Gastroesophageal sphincter (tissue), 4 donors: Measurements from ENCODE around the gene SFMBT2. TPM values are rescaled to one million over a fixed set of nuclear protein-coding genes. Genes with fewer than 3 reads are reported as not detected.
A peak's percentile ranks its signal among the peaks of the same experiment; 100 is the strongest.
"Not testable (repeated sequence)": the region's sequence is repeated elsewhere in the genome, so short reads cannot be mapped to it uniquely, and the experiment has no call there.

Source experiments
- ATAC-seq: fragments of 150-250 bp; one replicate; pipeline ENCODE4 v1.9.1; 2016; ENCODE audit warnings: mild to moderate bottlenecking, moderate library complexity
- H3K27ac ChIP-seq, 4 donors: fragments of 200-600 bp; sonication (generic) in 3 of 4; 1 replicate in 3 of 4; 2 replicates in 1 of 4; pipeline ENCODE4 v1.5.1; 2016 to 2019
- H3K27me3 ChIP-seq: fragments of 200-600 bp; sonication (generic); one replicate; pipeline ENCODE4 v1.5.1; 2019
- H3K36me3 ChIP-seq, 2 donors: fragments of 200-600 bp; sonication (generic); one replicate each; pipeline ENCODE4 v1.5.1; 2019; ENCODE audit warnings: control low read depth in 1 of 2
- H3K4me1 ChIP-seq, 3 donors: fragments of 200-600 bp; sonication (generic); 1 replicate in 2 of 3; 2 replicates in 1 of 3; pipeline ENCODE4 v1.5.1; 2016 to 2019; ENCODE audit warnings: control low read depth in 2 of 3
- H3K4me3 ChIP-seq, 2 donors: fragments of 200-600 bp; sonication (generic); one replicate each; pipeline ENCODE4 v1.5.1; 2019; ENCODE audit warnings: mild to moderate bottlenecking in 1 of 2, moderate library complexity in 1 of 2
- H3K9me3 ChIP-seq, 3 donors: fragments of 200-600 bp; sonication (generic); one replicate each; pipeline ENCODE4 v1.5.1; 2017 to 2019; ENCODE audit warnings: control low read depth in 2 of 3
- EP300 ChIP-seq: sonication (generic); formaldehyde crosslinking; IDR thresholded peaks from one replicate; pipeline ENCODE4 v1.6.1; 2017; ENCODE audit warnings: antibody characterized with exemption, mild to moderate bottlenecking
- POLR2A ChIP-seq, 2 donors: fragments of 450-650 bp; IDR thresholded peaks; one replicate each; pipeline ENCODE4 v1.6.1; 2017; ENCODE audit warnings: antibody characterized with exemption in 2 of 2, mild to moderate bottlenecking in 2 of 2, moderate library complexity in 1 of 2
- POLR2AphosphoS5 ChIP-seq: sonication (generic); formaldehyde crosslinking; IDR thresholded peaks from one replicate; pipeline ENCODE4 v1.6.1; 2017; ENCODE audit warnings: antibody characterized with exemption
- WGBS, 2 donors: methylation state at CpG; one replicate each; pipeline ENCODE4 v1.1.5; 2018; ENCODE audit warnings: low coverage in 1 of 2; 5-methylcytosine and 5-hydroxymethylcytosine counted together
- total RNA-seq, 4 donors: library from RNA; depleted of rRNA; stranded (reverse); fragments of >200 nt; gene quantifications; one replicate each; pipeline ENCODE4 v1.1.0, GENCODE V29; 2016
- TF ChIP-seq, protein P1 (sequence below), 4 experiments: fragments of 200-600 bp in 2 of 4; fragments of 450-650 bp in 2 of 4; sonication (generic) in 1 of 4; IDR thresholded peaks; one replicate each; pipeline ENCODE4 v1.5.1; 2017 to 2019; ENCODE audit warnings: antibody characterized with exemption in 4 of 4, mild to moderate bottlenecking in 2 of 4, moderate library complexity in 2 of 4

SFMBT2 gene
- total RNA-seq, 4 donors from 2014 or later: 6.9 to 14.3 (median 11.4) TPM

DNA sequence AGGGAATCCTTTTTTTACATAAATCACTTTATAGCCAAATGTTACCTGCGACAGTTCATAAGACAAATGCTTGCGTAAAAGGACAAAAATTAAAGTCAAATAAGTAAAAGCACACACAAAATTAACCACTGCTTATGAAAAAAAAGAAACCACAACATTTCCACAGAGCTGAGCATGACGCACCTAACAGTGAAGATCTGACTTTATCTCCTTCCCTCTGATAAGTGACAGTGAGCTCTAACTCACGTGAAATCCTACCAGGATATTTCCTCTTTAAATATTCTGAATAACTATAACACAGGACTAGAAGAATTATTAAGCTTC lies 225.5 kb downstream of the SFMBT2 start:
- Histone ChIP-seq H3K4me1 (no peaks in the 10 kb centered on the region), H3K36me3 (peaks cover 0 to 30% of the 10 kb centered on the region in 2 donors), H3K27me3 (no peaks in the 10 kb centered on the region), H3K27ac (no peak overlapping the region), H3K9me3 (no peaks in the 10 kb centered on the region), H3K4me3 (no peak overlapping the region)
- 86 to 90% methylated on average over 4 of the region's 4 CpGs for WGBS, 2 donors
- ATAC-seq: no peak
- TF ChIP-seq, protein P1, sequence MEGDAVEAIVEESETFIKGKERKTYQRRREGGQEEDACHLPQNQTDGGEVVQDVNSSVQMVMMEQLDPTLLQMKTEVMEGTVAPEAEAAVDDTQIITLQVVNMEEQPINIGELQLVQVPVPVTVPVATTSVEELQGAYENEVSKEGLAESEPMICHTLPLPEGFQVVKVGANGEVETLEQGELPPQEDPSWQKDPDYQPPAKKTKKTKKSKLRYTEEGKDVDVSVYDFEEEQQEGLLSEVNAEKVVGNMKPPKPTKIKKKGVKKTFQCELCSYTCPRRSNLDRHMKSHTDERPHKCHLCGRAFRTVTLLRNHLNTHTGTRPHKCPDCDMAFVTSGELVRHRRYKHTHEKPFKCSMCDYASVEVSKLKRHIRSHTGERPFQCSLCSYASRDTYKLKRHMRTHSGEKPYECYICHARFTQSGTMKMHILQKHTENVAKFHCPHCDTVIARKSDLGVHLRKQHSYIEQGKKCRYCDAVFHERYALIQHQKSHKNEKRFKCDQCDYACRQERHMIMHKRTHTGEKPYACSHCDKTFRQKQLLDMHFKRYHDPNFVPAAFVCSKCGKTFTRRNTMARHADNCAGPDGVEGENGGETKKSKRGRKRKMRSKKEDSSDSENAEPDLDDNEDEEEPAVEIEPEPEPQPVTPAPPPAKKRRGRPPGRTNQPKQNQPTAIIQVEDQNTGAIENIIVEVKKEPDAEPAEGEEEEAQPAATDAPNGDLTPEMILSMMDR (IDR thresholded peaks at IDR 0.05): no peak
- TF ChIP-seq POLR2A (IDR thresholded peaks at IDR 0.05): no peak
- no peak for TF ChIP-seq EP300
- no peak for TF ChIP-seq POLR2AphosphoS5

DNA sequence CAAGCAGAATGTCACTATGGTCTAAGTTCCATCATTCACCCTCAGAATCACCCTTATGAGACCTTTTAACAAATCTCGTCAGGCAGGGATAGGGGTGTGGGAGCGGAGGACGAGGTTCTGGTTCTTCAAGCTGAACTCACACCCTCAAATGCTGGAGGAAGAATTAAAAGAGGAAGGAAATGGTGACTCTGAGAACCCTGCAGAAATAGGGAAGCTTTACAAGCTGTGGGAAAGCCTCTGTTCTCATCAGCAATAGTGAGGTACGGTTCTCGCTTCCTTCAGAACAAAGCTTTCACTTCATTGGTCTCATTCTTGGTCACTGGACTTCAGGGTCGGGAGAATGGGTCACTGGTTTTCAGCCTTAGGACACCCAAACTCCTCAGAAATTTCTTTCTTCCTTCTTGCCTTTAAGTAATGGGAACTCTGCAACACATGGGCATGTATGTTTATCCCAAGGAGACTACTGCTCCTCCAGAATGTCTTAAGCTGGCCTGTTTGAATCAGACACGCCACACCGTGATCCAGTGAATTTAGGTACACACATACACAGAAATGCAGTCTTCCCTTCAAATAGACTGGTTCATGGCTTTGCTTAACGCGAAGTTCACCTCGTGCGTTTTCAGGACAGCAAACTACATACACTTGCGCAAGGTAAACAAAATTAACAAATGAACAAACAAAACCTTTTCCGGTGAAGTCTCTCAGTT lies 226.0 kb downstream of the SFMBT2 start:
- Histone ChIP-seq H3K27ac (no peak overlapping the region), H3K4me3 (no peak overlapping the region), H3K9me3 (no peaks in the 10 kb centered on the region), H3K4me1 (no peaks in the 10 kb centered on the region), H3K36me3 (peaks cover 0 to 25% of the 10 kb centered on the region in 2 donors), H3K27me3 (no peaks in the 10 kb centered on the region)
- peak; percentile 41 for ATAC-seq
- TF ChIP-seq EP300 (no peak), POLR2A (IDR thresholded peaks at IDR 0.05) (no peak), POLR2AphosphoS5 (no peak)
- TF ChIP-seq, protein P1 (IDR thresholded peaks at IDR 0.05): no peak
- 88 to 89% methylated on average over 13 to 14 of the region's 14 CpGs for WGBS, 2 donors

DNA sequence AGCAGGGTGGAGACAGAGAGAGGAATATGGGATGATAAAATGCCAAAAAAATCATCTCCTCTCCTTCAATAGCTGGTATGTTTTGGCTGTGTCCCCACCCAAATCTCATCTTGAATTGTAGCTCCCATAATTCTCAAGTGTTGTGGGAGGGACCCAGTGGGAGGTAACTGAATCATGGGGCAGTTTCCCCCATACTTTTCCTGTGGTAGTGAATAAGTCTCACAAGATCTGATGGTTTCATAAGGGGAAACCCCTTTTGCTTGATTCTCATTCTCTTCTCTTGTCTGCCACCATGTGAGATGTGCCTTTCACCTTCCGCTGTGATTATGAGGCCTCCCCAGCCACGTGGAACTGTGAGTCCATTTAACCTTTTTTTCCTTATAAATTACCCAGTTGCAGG lies 226.7 kb downstream of the SFMBT2 start:
- not testable (repeated sequence) for H3K4me1 ChIP-seq, H3K4me3 ChIP-seq, H3K27me3 ChIP-seq, H3K27ac ChIP-seq, ATAC-seq, H3K9me3 ChIP-seq
- H3K36me3 ChIP-seq: peaks cover 0 to 25% of the 10 kb centered on the region in 2 donors
- 71 to 91% methylated on average over 1 to 2 of the region's 2 CpGs for WGBS, 2 donors

DNA sequence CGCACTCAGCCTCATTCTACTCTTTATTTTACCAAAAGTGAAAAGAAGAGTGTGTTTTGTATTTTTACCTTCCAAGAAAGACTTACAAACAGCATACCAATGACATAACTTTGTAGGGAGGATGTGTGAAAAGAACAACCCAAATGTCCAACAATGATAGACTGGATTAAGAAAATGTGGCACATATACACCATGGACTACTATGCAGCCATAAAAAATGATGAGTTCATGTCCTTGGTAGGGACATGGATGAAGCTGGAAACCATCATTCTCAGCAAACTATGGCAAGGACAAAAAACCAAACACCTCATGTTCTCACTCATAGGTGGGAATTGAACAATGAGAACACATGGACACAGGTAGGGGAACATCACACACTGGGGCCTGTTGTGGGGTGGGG lies 228.5 kb downstream of the SFMBT2 start:
- 83 to 100% methylated on average over 1 of the region's 1 CpG for WGBS, 2 donors
- not testable (repeated sequence) for H3K4me1 ChIP-seq, H3K27me3 ChIP-seq, ATAC-seq, H3K27ac ChIP-seq, H3K4me3 ChIP-seq, H3K9me3 ChIP-seq
- peaks cover 0 to 24% of the 10 kb centered on the region in 2 donors for H3K36me3 ChIP-seq

DNA sequence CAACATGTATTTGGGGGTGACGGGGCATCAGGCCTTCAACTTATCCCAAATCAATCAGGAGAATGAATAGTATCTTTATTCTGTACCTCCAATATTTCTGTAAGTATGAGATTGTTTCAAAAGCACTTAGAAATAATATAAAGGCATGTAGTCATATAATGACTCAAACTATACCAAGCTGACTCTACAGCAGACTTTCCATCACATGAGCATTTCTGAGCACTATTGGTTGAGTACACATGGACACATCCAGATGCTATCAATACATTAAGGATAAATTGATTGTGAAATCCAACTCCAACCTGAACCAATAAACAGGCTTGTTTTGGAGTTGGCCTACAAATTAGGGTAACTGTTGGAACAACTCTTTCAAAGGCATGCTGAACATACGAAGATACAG lies 229.4 kb downstream of the SFMBT2 start:
- no peaks in the 10 kb centered on the region for H3K4me1 ChIP-seq
- ATAC-seq: no peak
- H3K4me3 ChIP-seq: no peak overlapping the region
- H3K27me3 ChIP-seq: no peaks in the 10 kb centered on the region
- TF ChIP-seq, protein P1 (IDR thresholded peaks at IDR 0.05): no peak
- TF ChIP-seq POLR2A (IDR thresholded peaks at IDR 0.05): no peak
- H3K36me3 ChIP-seq: peaks cover 0 to 32% of the 10 kb centered on the region in 2 donors
- no peaks in the 10 kb centered on the region for H3K9me3 ChIP-seq
- H3K27ac ChIP-seq: no peak overlapping the region
- 93 to 100% methylated on average over 2 of the region's 2 CpGs for WGBS, 2 donors

DNA sequence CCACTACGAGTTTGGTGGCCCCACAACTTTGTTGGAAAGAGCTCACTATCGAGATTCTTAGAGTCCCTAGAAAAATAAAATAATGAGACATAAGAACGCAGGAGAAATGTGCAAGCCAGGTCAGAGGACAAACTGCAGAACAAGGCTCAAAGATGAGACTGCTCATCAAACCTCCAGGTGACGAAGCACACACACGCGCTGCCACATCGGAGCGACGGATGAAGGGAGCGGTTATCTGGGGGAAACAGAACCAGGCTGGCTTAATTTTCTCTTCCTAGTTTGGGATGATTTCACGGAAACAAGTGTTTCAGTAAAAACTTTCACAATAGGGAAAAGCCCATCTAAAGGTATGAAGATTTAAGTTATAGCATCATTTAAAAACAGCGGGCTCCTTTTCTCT lies 231.3 kb downstream of the SFMBT2 start:
- ATAC-seq: no peak
- TF ChIP-seq, protein P1 (IDR thresholded peaks at IDR 0.05): no peak
- TF ChIP-seq POLR2A (IDR thresholded peaks at IDR 0.05) (no peak), EP300 (no peak), POLR2AphosphoS5 (no peak)
- WGBS, 2 donors: 80 to 87% methylated on average over 5 to 12 of the region's 12 CpGs
- no peak overlapping the region for H3K4me3 ChIP-seq
- H3K27ac ChIP-seq: no peak overlapping the region
- peaks cover 0 to 47% of the 10 kb centered on the region in 2 donors for H3K36me3 ChIP-seq
- H3K4me1 ChIP-seq: no peaks in the 10 kb centered on the region
- no peaks in the 10 kb centered on the region for H3K27me3 ChIP-seq
- no peaks in the 10 kb centered on the region for H3K9me3 ChIP-seq
